Left cardiac atrium (tissue), 2 donors: Measurements from ENCODE around the gene ZBTB47. TPM values are rescaled to one million over a fixed set of nuclear protein-coding genes. Genes with fewer than 3 reads are reported as not detected.

ENCODE experiments used
- total RNA-seq, 2 donors: library from RNA; stranded (reverse); fragmentation: NEBNext Ultra II Directional; extraction: Animal tissue kit (Norgen Biotek cat#: 25700); gene quantifications; one replicate each; pipeline ENCODE4 v1.2.1, GENCODE V29; 2021
- donor health status: DM: no; HTN: yes; CAD: no; lungs with severe emphysema.
- donor health status: DM: yes; HTN: yes; CAD: no.

ZBTB47 gene
- total RNA-seq, 2 donors from 2014 or later: 68.5 to 108 TPM

Other genes with a start within 250 kb of the ZBTB47 start
- not detected for gene LYZL4, start 243.1 kb upstream of the ZBTB47 start, total RNA-seq
- 1 to 10 TPM; 4.9 to 5.9 TPM for gene VIPR1, start 151.1 kb upstream of the ZBTB47 start, total RNA-seq
- 10 to 100 TPM; 24.4 to 29.8 TPM for gene SEC22C, start 71.7 kb upstream of the ZBTB47 start, total RNA-seq
- gene SS18L2, start 62.8 kb upstream of the ZBTB47 start, total RNA-seq: 10 to 100 TPM; 13.4 to 14.1 TPM
- gene NKTR, start 53.0 kb upstream of the ZBTB47 start, total RNA-seq: 10 to 100 TPM; 26.5 to 35.9 TPM
- gene KLHL40, start 31.8 kb downstream of the ZBTB47 start, total RNA-seq: under 1 TPM in 1 of 2 donors, not detected in 1; 0.86 TPM
- 100 to 1,000 TPM; 431 to 706 TPM for gene HHATL, start 49.1 kb downstream of the ZBTB47 start, total RNA-seq
- gene CCDC13, start 119.6 kb downstream of the ZBTB47 start, total RNA-seq: 1 to 10 TPM in 1 of 2 donors, not detected in 1; 1.0 TPM
- gene HIGD1A, start 150.8 kb downstream of the ZBTB47 start, total RNA-seq: 100 to 1,000 TPM; 200 to 270 TPM
- 1 to 10 TPM; 2.2 to 2.4 TPM for gene ACKR2, start 155.7 kb downstream of the ZBTB47 start, total RNA-seq
- not detected for gene CYP8B1, start 222.2 kb downstream of the ZBTB47 start, total RNA-seq